Uterus (tissue), 4 donors: Measurements from ENCODE around the gene CYSTM1. TPM values are rescaled to one million over a fixed set of nuclear protein-coding genes. Genes with fewer than 3 reads are reported as not detected.

Source experiments
- DNase-seq, 2 donors: peaks; one replicate each; pipeline ENCODE4 v3.0.0-alpha.2; 2019 to 2020
- H3K27ac ChIP-seq, 2 donors: fragments of 200-600 bp; sonication (generic); 1 replicate in 1 of 2; 2 replicates in 1 of 2; pipeline ENCODE4 v1.5.1; 2016 to 2018
- H3K27me3 ChIP-seq, 2 donors: fragments of 200-600 bp; sonication (generic); one replicate each; pipeline ENCODE4 v1.5.1; 2018 to 2019; ENCODE audit warnings: control low read depth in 1 of 2
- H3K36me3 ChIP-seq, 2 donors: fragments of 200-600 bp; sonication (generic); one replicate each; pipeline ENCODE4 v1.5.1; 2019; ENCODE audit warnings: control low read depth in 1 of 2
- H3K4me1 ChIP-seq, 2 donors: fragments of 200-600 bp; sonication (generic); one replicate each; pipeline ENCODE4 v1.5.1; 2018 to 2019; ENCODE audit warnings: control low read depth in 1 of 2
- H3K4me3 ChIP-seq, 2 donors: fragments of 200-600 bp; sonication (generic); 1 replicate in 1 of 2; 2 replicates in 1 of 2; pipeline ENCODE4 v1.5.1; 2018 to 2019; ENCODE audit warnings: mild to moderate bottlenecking in 1 of 2
- H3K9me3 ChIP-seq, 2 donors: fragments of 200-600 bp; sonication (generic); one replicate each; pipeline ENCODE4 v1.5.1; 2019; ENCODE audit warnings: control low read depth in 1 of 2
- CTCF ChIP-seq, 4 experiments: fragments of 200-600 bp in 2 of 4; fragments of 450-650 bp in 2 of 4; sonication (generic) in 2 of 4; IDR thresholded peaks; one replicate each; pipeline ENCODE4 v1.5.1; 2016 to 2019; ENCODE audit warnings: antibody characterized with exemption in 4 of 4, mild to moderate bottlenecking in 2 of 4, moderate library complexity in 1 of 4
- POLR2A ChIP-seq, 2 donors: fragments of 450-650 bp; IDR thresholded peaks; one replicate each; pipeline ENCODE4 v1.6.1; 2016; ENCODE audit warnings: antibody characterized with exemption in 2 of 2, mild to moderate bottlenecking in 1 of 2, moderate library complexity in 1 of 2
- intact Hi-C: fragments of 100-400 bp; cut with DNase I; formaldehyde crosslinking; loops from one replicate; pipeline ENCODE4 v1.15.1; 2023; ENCODE audit warnings: low total_unique reads
- total RNA-seq, 4 donors: library from RNA; depleted of rRNA in 3 of 4; stranded (reverse); fragments of >200 nt in 3 of 4; gene quantifications; one replicate each; pipeline versions ENCODE4 v1.1.0 to v1.2.4, GENCODE V29; 2014 to 2023
- donor health status: DM: yes; HTN: yes; CAD: no.

Gene CYSTM1
- total RNA-seq, 4 donors from 2014 or later = 4.4 to 76.8 (median 45.3) TPM

- Histone ChIP-seq H3K9me3 (no peaks in the 10 kb centered on the region), H3K27ac (no peak overlapping the region), H3K27me3 (no peaks in the 10 kb centered on the region), H3K36me3 (no peaks in the 10 kb centered on the region), H3K4me1 (no peaks in the 10 kb centered on the region), H3K4me3 (no peak overlapping the region)
- no peak for DNase-seq
- TF ChIP-seq CTCF (IDR thresholded peaks at IDR 0.05) = no peak
- TF ChIP-seq POLR2A (IDR thresholded peaks at IDR 0.05) = no peak
- intact Hi-C loops = no loop called here
Observed at GRCh38 chr5:140248414-140248813, 73.4 kb downstream of the CYSTM1 start.

- Histone ChIP-seq H3K27ac (no peak overlapping the region), H3K36me3 (no peaks in the 10 kb centered on the region), H3K9me3 (no peaks in the 10 kb centered on the region), H3K4me3 (no peak overlapping the region), H3K27me3 (no peaks in the 10 kb centered on the region), H3K4me1 (no peaks in the 10 kb centered on the region)
- DNase-seq = no peak
- intact Hi-C loops = no loop called here
- TF ChIP-seq POLR2A (IDR thresholded peaks at IDR 0.05) (no peak), CTCF (IDR thresholded peaks at IDR 0.05) (no peak)
Observed at GRCh38 chr5:140249536-140249935, 74.5 kb downstream of the CYSTM1 start.

GRCh38 chr5:140250386-140250785, 75.4 kb downstream of the CYSTM1 start:
- Histone ChIP-seq H3K4me1 (no peaks in the 10 kb centered on the region), H3K36me3 (no peaks in the 10 kb centered on the region), H3K9me3 (no peaks in the 10 kb centered on the region), H3K27ac (no peak overlapping the region), H3K27me3 (no peaks in the 10 kb centered on the region), H3K4me3 (no peak overlapping the region)
- no peak for DNase-seq
- intact Hi-C loops = no loop called here
- no peak for TF ChIP-seq POLR2A (IDR thresholded peaks at IDR 0.05)
- TF ChIP-seq CTCF (IDR thresholded peaks at IDR 0.05) = no peak

GRCh38 chr5:140251527-140251973, 76.6 kb downstream of the CYSTM1 start:
- no peak for DNase-seq

More at GRCh38 chr5:140251527-140251973, 76.6 kb downstream of the CYSTM1 start:
- Histone ChIP-seq H3K27ac (no peak overlapping the region), H3K4me3 (no peak overlapping the region), H3K9me3 (no peaks in the 10 kb centered on the region), H3K27me3 (no peaks in the 10 kb centered on the region), H3K36me3 (no peaks in the 10 kb centered on the region), H3K4me1 (no peaks in the 10 kb centered on the region)
- intact Hi-C loops = no loop called here
- TF ChIP-seq CTCF (IDR thresholded peaks at IDR 0.05) (no peak), POLR2A (IDR thresholded peaks at IDR 0.05) (no peak)
